ENCODE data around the gene MTUS2.

The MTUS2 gene

GRCh38 chr13:29006359-29006850 is 186.3 kb downstream of the MTUS2 start:
- DNase-seq, result no peak
- no peaks in the 10 kb centered on the region for H4K20me1 ChIP-seq (ENCODE audit: insufficient read depth, low read length)
- no peaks in the 10 kb centered on the region for H3K36me3 ChIP-seq (replicated peaks; ENCODE audit: insufficient read depth, low read length)
- no peaks in the 10 kb centered on the region for H3K9me2 ChIP-seq (replicated peaks; ENCODE audit: insufficient read depth, low read length)
- H3K27ac ChIP-seq (ENCODE audit: low read length), result no peak overlapping the region
- H3K79me2 ChIP-seq (ENCODE audit: low read length), result no peaks in the 10 kb centered on the region
- H3K4me3 ChIP-seq (ENCODE audit: low read length), result no peak overlapping the region
- H3F3A ChIP-seq (ENCODE audit: insufficient read depth, low read length), result no peaks in the 10 kb centered on the region
- no peak overlapping the region for H3K9ac ChIP-seq (ENCODE audit: low read length)
- TF ChIP-seq EZH2phosphoT487 (IDR thresholded peaks at IDR 0.05; ENCODE audit: low read length) (no peak), CTCF (IDR thresholded peaks at IDR 0.05; ENCODE audit: low read length) (no peak), EZH2 (optimal IDR thresholded peaks at IDR 0.05; ENCODE audit: low read depth, low read length) (no peak)
- no peaks in the 10 kb centered on the region for H3K27me3 ChIP-seq (replicated peaks; ENCODE audit: insufficient read depth, low read length)
- H3K9me3 ChIP-seq (replicated peaks; ENCODE audit: insufficient read depth, low read length), result no peaks in the 10 kb centered on the region
- H3K4me2 ChIP-seq (ENCODE audit: low read depth, low read length), result no peak overlapping the region
- no peak overlapping the region for H2AFZ ChIP-seq (ENCODE audit: low read length)
- no peaks in the 10 kb centered on the region for H3K4me1 ChIP-seq (ENCODE audit: low read length)

GRCh38 chr13:29008296-29008695 is 188.2 kb downstream of the MTUS2 start:
- DNase-seq, result no peak
- no peak overlapping the region for H2AFZ ChIP-seq (ENCODE audit: low read length)
- no peak for TF ChIP-seq EZH2phosphoT487 (IDR thresholded peaks at IDR 0.05; ENCODE audit: low read length)
- no peak for TF ChIP-seq EZH2 (optimal IDR thresholded peaks at IDR 0.05; ENCODE audit: low read depth, low read length)
- no peak for TF ChIP-seq CTCF (IDR thresholded peaks at IDR 0.05; ENCODE audit: low read length)
- no peaks in the 10 kb centered on the region for H3K4me1 ChIP-seq (ENCODE audit: low read length)
- no peaks in the 10 kb centered on the region for H4K20me1 ChIP-seq (ENCODE audit: insufficient read depth, low read length)
- no peaks in the 10 kb centered on the region for H3K36me3 ChIP-seq (replicated peaks; ENCODE audit: insufficient read depth, low read length)
- H3K9me2 ChIP-seq (replicated peaks; ENCODE audit: insufficient read depth, low read length), result no peaks in the 10 kb centered on the region
- H3K79me2 ChIP-seq (ENCODE audit: low read length), result no peaks in the 10 kb centered on the region
- no peak overlapping the region for H3K4me2 ChIP-seq (ENCODE audit: low read depth, low read length)
- no peaks in the 10 kb centered on the region for H3K9me3 ChIP-seq (replicated peaks; ENCODE audit: insufficient read depth, low read length)
- no peak overlapping the region for H3K27ac ChIP-seq (ENCODE audit: low read length)
- H3K27me3 ChIP-seq (replicated peaks; ENCODE audit: insufficient read depth, low read length), result no peaks in the 10 kb centered on the region
- H3K4me3 ChIP-seq (ENCODE audit: low read length), result no peak overlapping the region
- no peak overlapping the region for H3K9ac ChIP-seq (ENCODE audit: low read length)
- H3F3A ChIP-seq (ENCODE audit: insufficient read depth, low read length), result no peaks in the 10 kb centered on the region

DNA sequence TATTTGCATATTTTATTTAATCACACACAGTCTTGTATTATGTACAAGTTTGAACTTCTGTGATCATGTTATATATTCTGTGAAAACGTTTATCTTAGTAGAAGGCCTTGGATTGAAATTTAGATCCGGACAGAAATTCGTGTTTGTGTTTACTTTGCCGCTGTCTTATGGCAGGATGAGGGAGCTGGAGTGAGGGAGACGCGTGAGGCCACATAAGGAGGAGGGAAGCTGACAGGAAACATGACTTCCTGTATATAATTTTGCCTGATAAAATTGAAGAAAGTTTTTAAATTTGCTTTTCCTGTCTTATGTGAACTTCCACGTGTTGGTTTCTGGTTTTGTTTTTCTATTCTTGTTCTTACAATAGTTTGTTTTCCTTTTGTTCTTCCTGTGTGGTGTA is 200.2 kb downstream of the MTUS2 start:
- Histone ChIP-seq H2AFZ (ENCODE audit: low read length) (no peak overlapping the region), H3K4me2 (ENCODE audit: low read depth, low read length) (no peak overlapping the region), H3K27me3 (replicated peaks; ENCODE audit: insufficient read depth, low read length) (no peaks in the 10 kb centered on the region), H3K79me2 (ENCODE audit: low read length) (no peaks in the 10 kb centered on the region), H3K4me1 (ENCODE audit: low read length) (no peaks in the 10 kb centered on the region), H3K9ac (ENCODE audit: low read length) (no peak overlapping the region), H4K20me1 (ENCODE audit: insufficient read depth, low read length) (no peaks in the 10 kb centered on the region), H3F3A (ENCODE audit: insufficient read depth, low read length) (no peaks in the 10 kb centered on the region), H3K36me3 (replicated peaks; ENCODE audit: insufficient read depth, low read length) (no peaks in the 10 kb centered on the region), H3K27ac (ENCODE audit: low read length) (no peak overlapping the region), H3K4me3 (ENCODE audit: low read length) (no peak overlapping the region), H3K9me3 (replicated peaks; ENCODE audit: insufficient read depth, low read length) (no peaks in the 10 kb centered on the region), H3K9me2 (replicated peaks; ENCODE audit: insufficient read depth, low read length) (no peaks in the 10 kb centered on the region)
- DNase-seq, result no peak
- no peak for TF ChIP-seq EZH2phosphoT487 (IDR thresholded peaks at IDR 0.05; ENCODE audit: low read length)
- TF ChIP-seq CTCF (IDR thresholded peaks at IDR 0.05; ENCODE audit: low read length), result no peak
- TF ChIP-seq EZH2 (optimal IDR thresholded peaks at IDR 0.05; ENCODE audit: low read depth, low read length), result no peak

Measured in MM.1S (cell line).